H7 (cell line): Measurements from ENCODE around the gene ASPN. TPM values are rescaled to one million over a fixed set of nuclear protein-coding genes. Genes with fewer than 3 reads are reported as not detected.
"Not testable (repeated sequence)": the region's sequence is repeated elsewhere in the genome, so short reads cannot be mapped to it uniquely, and the experiment has no call there.

ENCODE experiments used
- DNase-seq: peaks from one replicate; pipeline ENCODE4 v3.0.0; 2012
- H3K27me3 ChIP-seq: 2 replicates; pipeline ENCODE4 v1.6.0; 2011; ENCODE audit warnings: mild to moderate bottlenecking, low read length; ENCODE audit not compliant: control insufficient read depth, insufficient read depth
- H3K36me3 ChIP-seq: replicated peaks from 2 replicates; pipeline ENCODE4 v1.5.1; 2011; ENCODE audit warnings: low read length; ENCODE audit not compliant: control insufficient read depth, insufficient read depth
- H3K4me3 ChIP-seq: 2 replicates; pipeline ENCODE4 v1.5.1; 2011; ENCODE audit warnings: low read depth, mild to moderate bottlenecking, control low read depth, low read length, moderate library complexity; ENCODE audit not compliant: insufficient read depth
- total RNA-seq: library from RNA; depleted of rRNA; stranded (reverse); fragments of >200 nt; shearing (Covaris generic); gene quantifications from 2 replicates; pipeline ENCODE4 v1.2.3, GENCODE V29; 2014; rRNA removed

Gene ASPN
- total RNA-seq, 1 experiment from 2014 or later = not detected

DNA sequence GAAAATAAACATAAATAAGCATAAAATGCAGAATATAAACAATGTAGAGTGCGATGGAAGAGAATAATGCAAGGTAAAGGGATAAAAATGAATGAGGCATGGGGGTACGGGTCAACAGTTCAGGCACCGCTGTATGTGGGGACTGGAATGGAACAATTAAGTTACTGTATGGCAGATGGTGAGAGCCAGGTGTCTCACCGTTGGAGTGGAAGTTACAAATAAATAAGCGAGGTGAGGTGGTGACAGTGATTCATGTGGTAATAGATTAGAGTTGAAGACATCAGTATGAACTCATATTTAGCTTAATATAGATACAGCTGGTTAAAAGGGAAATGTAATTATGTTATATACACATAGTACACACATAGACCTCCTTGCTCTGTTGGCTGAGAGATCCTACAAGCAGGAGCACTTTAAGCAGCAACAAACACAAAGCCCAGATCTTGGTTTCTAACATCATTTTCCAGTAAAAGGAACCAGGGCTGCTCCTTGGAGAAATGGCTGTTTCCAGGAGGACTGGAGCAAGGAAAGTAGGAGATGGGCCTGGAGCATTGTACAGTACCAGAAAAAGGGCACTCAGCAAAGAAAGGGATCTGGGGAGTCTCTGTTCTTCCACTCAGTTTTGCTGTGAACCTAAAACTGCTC is 55.7 kb downstream of the ASPN start:
- Histone ChIP-seq H3K27me3 (no peaks in the 10 kb centered on the region), H3K4me3 (no peak overlapping the region), H3K36me3 (no peaks in the 10 kb centered on the region)
- DNase-seq = no peak

GRCh38 chr9:92425474-92425873 is 56.8 kb downstream of the ASPN start:
- Histone ChIP-seq H3K27me3 (no peaks in the 10 kb centered on the region), H3K4me3 (no peak overlapping the region), H3K36me3 (no peaks in the 10 kb centered on the region)
- no peak for DNase-seq

DNA sequence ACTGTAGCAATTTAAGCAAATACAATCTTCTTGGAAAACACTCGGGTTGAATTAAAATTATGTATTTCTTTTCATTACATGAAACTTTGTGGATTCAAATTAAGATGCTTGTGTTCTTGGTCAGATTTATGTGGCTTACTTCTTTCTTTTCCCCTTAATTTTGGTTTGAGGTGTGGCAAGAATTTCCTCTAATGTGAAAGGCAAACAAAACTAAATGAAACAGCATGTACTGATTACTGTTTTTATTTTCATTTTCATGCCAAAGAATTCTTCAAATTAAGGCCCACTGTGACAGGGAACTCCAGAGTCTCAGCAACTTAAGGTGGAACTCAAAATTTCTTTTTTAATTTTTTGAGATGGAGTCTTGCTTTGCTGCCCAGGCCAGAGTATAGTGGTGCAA is 58.0 kb downstream of the ASPN start, which contains the start of gene OMD:
Gene OMD, minus strand, starts transcription at position 132 of the 400 bp plus-strand sequence. CDS start 6,913 bp downstream, outside the sequence.
- no peak for DNase-seq
- no peak within 1 kb of the TSS for H3K4me3 ChIP-seq
- H3K27me3 ChIP-seq = no peaks in the 10 kb centered on the region
- H3K36me3 ChIP-seq = no peaks in the 10 kb centered on the region

DNA sequence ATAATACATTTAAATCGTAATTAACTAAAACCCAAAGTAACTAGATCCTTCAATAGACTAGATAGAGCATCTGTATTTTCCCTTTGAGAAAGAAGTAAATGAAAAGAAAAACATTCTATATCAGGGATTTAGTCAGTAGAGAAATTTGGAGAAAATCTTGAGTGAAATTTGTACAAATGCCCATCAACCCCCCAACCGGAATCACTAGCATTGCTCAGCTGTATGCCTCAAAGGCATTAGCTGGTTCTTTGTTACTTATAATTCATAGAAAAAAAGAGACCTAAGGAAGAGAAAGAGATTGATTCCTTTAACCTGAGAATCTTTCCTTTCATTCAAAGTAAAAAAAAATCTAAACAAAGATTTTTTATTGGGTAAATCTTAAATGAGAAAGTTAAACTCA is 58.7 kb downstream of the ASPN start:
- Histone ChIP-seq H3K27me3 (no peaks in the 10 kb centered on the region), H3K4me3 (no peak overlapping the region), H3K36me3 (no peaks in the 10 kb centered on the region)
- DNase-seq = no peak

GRCh38 chr9:92422611-92423338 is 59.5 kb downstream of the ASPN start:
- Histone ChIP-seq H3K4me3 (no peak overlapping the region), H3K36me3 (no peaks in the 10 kb centered on the region), H3K27me3 (no peaks in the 10 kb centered on the region)
- DNase-seq = no peak

GRCh38 chr9:92414566-92414965 is 67.7 kb downstream of the ASPN start:
- Histone ChIP-seq H3K4me3 (no peak overlapping the region), H3K27me3 (no peaks in the 10 kb centered on the region)
- DNase-seq = no peak

DNA sequence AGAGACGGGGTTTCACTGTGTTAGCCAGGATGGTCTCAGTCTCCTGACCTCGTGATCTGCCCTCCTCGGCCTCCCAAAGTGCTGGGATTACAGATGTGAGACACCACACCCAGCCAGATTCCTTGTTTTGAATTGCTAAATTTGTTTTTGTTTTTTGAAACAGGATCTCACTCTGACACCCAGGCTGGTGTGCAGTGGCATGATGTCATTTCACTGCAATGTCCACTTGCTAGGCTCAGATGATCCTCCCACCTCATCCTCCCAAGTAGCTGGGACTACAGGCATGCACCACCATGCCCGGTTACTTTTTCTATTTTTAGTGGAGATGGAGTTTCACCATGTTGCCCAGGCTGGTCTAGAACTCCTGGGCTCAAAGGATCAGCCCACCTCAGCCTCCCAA is 71.1 kb downstream of the ASPN start:
- DNase-seq, H3K36me3 ChIP-seq, H3K4me3 ChIP-seq, H3K27me3 ChIP-seq: not testable (repeated sequence)

More at GRCh38 chr9:92414566-92414965, 67.7 kb downstream of the ASPN start:
- H3K36me3 ChIP-seq = no peaks in the 10 kb centered on the region

- H3K4me3 ChIP-seq = no peak overlapping the region
- no peaks in the 10 kb centered on the region for H3K36me3 ChIP-seq
- DNase-seq = no peak
- H3K27me3 ChIP-seq = no peaks in the 10 kb centered on the region
These were observed 73.4 kb downstream of the ASPN start for GRCh38 chr9:92408747-92409478.

DNA sequence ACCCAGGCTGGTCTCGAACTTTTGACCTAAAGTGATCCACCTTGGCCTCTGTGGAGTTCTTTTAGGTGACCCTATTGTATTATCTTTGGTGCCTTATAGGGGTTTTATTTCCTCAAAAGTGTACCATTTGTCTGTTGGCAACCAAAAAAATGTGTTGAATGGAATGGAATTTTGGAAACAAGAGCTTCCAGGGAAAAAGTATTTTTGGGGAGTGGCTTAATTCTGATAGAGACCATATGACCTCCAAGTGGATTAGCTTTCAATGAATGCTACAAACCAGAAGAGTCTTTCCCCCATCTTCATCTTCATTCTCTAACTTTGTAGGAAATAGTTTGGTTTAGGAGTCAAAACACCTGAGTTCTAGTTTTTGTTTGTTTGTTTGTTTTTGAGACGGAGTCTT is 74.5 kb downstream of the ASPN start:
- no peaks in the 10 kb centered on the region for H3K36me3 ChIP-seq
- H3K4me3 ChIP-seq = no peak overlapping the region
- no peaks in the 10 kb centered on the region for H3K27me3 ChIP-seq
- no peak for DNase-seq

- Histone ChIP-seq H3K27me3 (no peaks in the 10 kb centered on the region), H3K36me3 (no peaks in the 10 kb centered on the region), H3K4me3 (no peak overlapping the region)
- DNase-seq = no peak
These were observed 75.8 kb downstream of the ASPN start for GRCh38 chr9:92406477-92406876.

Other genes starting within 250 kb of the ASPN start
- 277 and 369 TPM in 2 replicates for gene IARS1, start 188.8 kb downstream of the ASPN start, total RNA-seq
- 7.9 and 11.9 TPM in 2 replicates for gene NOL8, start 157.2 kb downstream of the ASPN start, total RNA-seq
- gene CENPP, start 156.6 kb downstream of the ASPN start, total RNA-seq = 7.9 and 10.3 TPM in 2 replicates
- not detected in 2 replicates for gene OGN, start 77.9 kb downstream of the ASPN start, total RNA-seq
- not detected in 2 replicates for gene OMD, start 58.0 kb downstream of the ASPN start, total RNA-seq
- not detected in 2 replicates for gene ECM2, start 53.5 kb upstream of the ASPN start, total RNA-seq
- 10.6 and 12.5 TPM in 2 replicates for gene IPPK, start 187.6 kb upstream of the ASPN start, total RNA-seq